ENCODE measurements around the gene GPR150.
"Not testable (repeated sequence)": the region's sequence is repeated elsewhere in the genome, so short reads cannot be mapped to it uniquely, and the experiment has no call there.

Gene GPR150

GRCh38 chr5:95631991-95632675 lies 12.2 kb downstream of the GPR150 start:
- peak overlapping the region in 1 of 2 donors; percentile 44 for H3K4me3 Mint-ChIP-seq
- DNase-seq = peak; percentile 47
- peak overlapping the region; percentile 95 for H3K27ac Mint-ChIP-seq
- ATAC-seq (replicated peaks) = peak; percentile 98 to 99
- no peaks in the 10 kb centered on the region for H3K27me3 Mint-ChIP-seq
- peaks cover 4 to 5% of the 10 kb centered on the region in 2 donors for H3K36me3 Mint-ChIP-seq
- peaks cover 9 to 18% of the 10 kb centered on the region in 2 donors for H3K4me1 Mint-ChIP-seq
- peaks cover 5 to 10% of the 10 kb centered on the region in 2 donors for H3K9me3 Mint-ChIP-seq

- not testable (repeated sequence) for ATAC-seq (replicated peaks); DNase-seq; H3K4me3 Mint-ChIP-seq; H3K36me3 Mint-ChIP-seq; H3K9me3 Mint-ChIP-seq; H3K27me3 Mint-ChIP-seq; H3K27ac Mint-ChIP-seq
- H3K4me1 Mint-ChIP-seq = peaks cover 9 to 18% of the 10 kb centered on the region in 2 donors
These were observed 13.1 kb downstream of the GPR150 start for GRCh38 chr5:95632942-95633341.

GRCh38 chr5:95633671-95634070 lies 13.8 kb downstream of the GPR150 start:
- ATAC-seq (replicated peaks) (no peak), DNase-seq (no peak)
- peaks cover 0 to 4% of the 10 kb centered on the region in 2 donors for H3K27me3 Mint-ChIP-seq
- H3K27ac Mint-ChIP-seq = no peak overlapping the region
- no peak overlapping the region for H3K4me3 Mint-ChIP-seq
- peaks cover 9 to 18% of the 10 kb centered on the region in 2 donors for H3K4me1 Mint-ChIP-seq
- H3K9me3 Mint-ChIP-seq = peaks cover 5 to 10% of the 10 kb centered on the region in 2 donors
- H3K36me3 Mint-ChIP-seq = peaks cover 4 to 5% of the 10 kb centered on the region in 2 donors

GRCh38 chr5:95634081-95634480 lies 14.2 kb downstream of the GPR150 start:
- peaks cover 5 to 10% of the 10 kb centered on the region in 2 donors for H3K9me3 Mint-ChIP-seq
- peaks cover 9 to 18% of the 10 kb centered on the region in 2 donors for H3K4me1 Mint-ChIP-seq
- DNase-seq = no peak
- H3K27ac Mint-ChIP-seq = no peak overlapping the region
- no peak overlapping the region for H3K4me3 Mint-ChIP-seq
- peaks cover 0 to 5% of the 10 kb centered on the region in 2 donors for H3K27me3 Mint-ChIP-seq
- no peak for ATAC-seq (replicated peaks)
- peaks cover 4 to 5% of the 10 kb centered on the region in 2 donors for H3K36me3 Mint-ChIP-seq

- Mint-ChIP-seq H3K9me3 (no peaks in the 10 kb centered on the region), H3K36me3 (no peaks in the 10 kb centered on the region), H3K27ac (no peak overlapping the region), H3K27me3 (peaks cover 0 to 5% of the 10 kb centered on the region in 2 donors), H3K4me3 (no peak overlapping the region), H3K4me1 (peaks cover 0 to 2% of the 10 kb centered on the region in 2 donors)
- ATAC-seq (replicated peaks) (no peak), DNase-seq (no peak)
These were observed 18.7 kb downstream of the GPR150 start for GRCh38 chr5:95638632-95639031.

- peaks cover 0 to 5% of the 10 kb centered on the region in 2 donors for H3K27me3 Mint-ChIP-seq
- H3K9me3 Mint-ChIP-seq = no peaks in the 10 kb centered on the region
- H3K27ac Mint-ChIP-seq = no peak overlapping the region
- no peaks in the 10 kb centered on the region for H3K36me3 Mint-ChIP-seq
- peaks cover 4 to 13% of the 10 kb centered on the region in 2 donors for H3K4me1 Mint-ChIP-seq
- ATAC-seq (replicated peaks) (no peak), DNase-seq (no peak)
- H3K4me3 Mint-ChIP-seq = no peak overlapping the region
These were observed 21.9 kb downstream of the GPR150 start for GRCh38 chr5:95641741-95642220.

- Mint-ChIP-seq H3K27me3 (peaks cover 0 to 5% of the 10 kb centered on the region in 2 donors), H3K27ac (peak overlapping the region; percentile 49), H3K4me3 (no peak overlapping the region), H3K9me3 (no peaks in the 10 kb centered on the region), H3K36me3 (no peaks in the 10 kb centered on the region), H3K4me1 (peaks cover 4 to 15% of the 10 kb centered on the region in 2 donors)
- no peak for DNase-seq
- ATAC-seq (replicated peaks) = no peak
These were observed 23.3 kb downstream of the GPR150 start for GRCh38 chr5:95643152-95643551.

GRCh38 chr5:95644351-95645042 lies 24.6 kb downstream of the GPR150 start:
- Mint-ChIP-seq H3K27ac (no peak overlapping the region), H3K4me1 (peaks cover 4 to 15% of the 10 kb centered on the region in 2 donors), H3K27me3 (no peaks in the 10 kb centered on the region), H3K4me3 (no peak overlapping the region), H3K9me3 (no peaks in the 10 kb centered on the region), H3K36me3 (no peaks in the 10 kb centered on the region)
- ATAC-seq (replicated peaks) = peak; percentile 24 to 26
- peak; percentile 41 for DNase-seq

GRCh38 chr5:95646226-95646568 lies 26.3 kb downstream of the GPR150 start:
- not testable (repeated sequence) for H3K36me3 Mint-ChIP-seq; H3K9me3 Mint-ChIP-seq; ATAC-seq (replicated peaks); H3K27me3 Mint-ChIP-seq; DNase-seq
- H3K4me3 Mint-ChIP-seq = peak overlapping the region; percentile 86 to 91
- H3K4me1 Mint-ChIP-seq = peaks cover 4 to 15% of the 10 kb centered on the region in 2 donors
- H3K27ac Mint-ChIP-seq = peak overlapping the region; percentile 93

GRCh38 chr5:95646569-95647431 lies 26.9 kb downstream of the GPR150 start, which contains the start of gene RFESD:
Gene RFESD (plus strand): TSS chr5:95646777. CDS start chr5:95652272, 5,495 bp downstream.
- no peaks in the 10 kb centered on the region for H3K9me3 Mint-ChIP-seq
- peaks cover 4 to 15% of the 10 kb centered on the region in 2 donors for H3K4me1 Mint-ChIP-seq
- no peaks in the 10 kb centered on the region for H3K27me3 Mint-ChIP-seq
- peak within 1 kb of the TSS; percentile 93 for H3K27ac Mint-ChIP-seq
- peak within 1 kb of the TSS; percentile 86 to 91 for H3K4me3 Mint-ChIP-seq
- ATAC-seq (replicated peaks) (peak; percentile 97 to 98), DNase-seq (peak; percentile 94)
- no peaks in the 10 kb centered on the region for H3K36me3 Mint-ChIP-seq

GRCh38 chr5:95647886-95648860 lies 28.3 kb downstream of the GPR150 start:
- H3K4me3 Mint-ChIP-seq = peak overlapping the region in 1 of 2 donors; percentile 21
- no peaks in the 10 kb centered on the region for H3K9me3 Mint-ChIP-seq
- DNase-seq (no peak), ATAC-seq (replicated peaks) (no peak)
- H3K36me3 Mint-ChIP-seq = peaks cover 2 to 10% of the 10 kb centered on the region in 2 donors
- H3K27me3 Mint-ChIP-seq = no peaks in the 10 kb centered on the region
- H3K27ac Mint-ChIP-seq = no peak overlapping the region
- peaks cover 4 to 15% of the 10 kb centered on the region in 2 donors for H3K4me1 Mint-ChIP-seq

GRCh38 chr5:95649274-95649673 lies 29.4 kb downstream of the GPR150 start:
- H3K4me3 Mint-ChIP-seq = no peak overlapping the region
- no peak overlapping the region for H3K27ac Mint-ChIP-seq
- peaks cover 2 to 10% of the 10 kb centered on the region in 2 donors for H3K36me3 Mint-ChIP-seq
- H3K27me3 Mint-ChIP-seq = no peaks in the 10 kb centered on the region
- DNase-seq (no peak), ATAC-seq (replicated peaks) (no peak)
- H3K9me3 Mint-ChIP-seq = no peaks in the 10 kb centered on the region
- H3K4me1 Mint-ChIP-seq = peaks cover 2 to 12% of the 10 kb centered on the region in 2 donors

Measured in stimulated activated naive B cell treated with anti-CD40 and anti-IgM and Interleukin-4, amounts not matched to agents 10 μg/mL and 1 μg/mL and 100 μg/mL, for 72 hours (primary cell).